GM18907 (cell line): ENCODE measurements around the gene TMEM116.
"Not testable (repeated sequence)": the region's sequence is repeated elsewhere in the genome, so short reads cannot be mapped to it uniquely, and the experiment has no call there.

Experiments used
- ATAC-seq: cut with Tn5 transposase; IDR thresholded peaks from one replicate; pipeline ENCODE4 v1.9.1; 2021; ENCODE audit warnings: mild to moderate bottlenecking, moderate library complexity; ENCODE audit not compliant: unreplicated experiment

TMEM116 gene

DNA sequence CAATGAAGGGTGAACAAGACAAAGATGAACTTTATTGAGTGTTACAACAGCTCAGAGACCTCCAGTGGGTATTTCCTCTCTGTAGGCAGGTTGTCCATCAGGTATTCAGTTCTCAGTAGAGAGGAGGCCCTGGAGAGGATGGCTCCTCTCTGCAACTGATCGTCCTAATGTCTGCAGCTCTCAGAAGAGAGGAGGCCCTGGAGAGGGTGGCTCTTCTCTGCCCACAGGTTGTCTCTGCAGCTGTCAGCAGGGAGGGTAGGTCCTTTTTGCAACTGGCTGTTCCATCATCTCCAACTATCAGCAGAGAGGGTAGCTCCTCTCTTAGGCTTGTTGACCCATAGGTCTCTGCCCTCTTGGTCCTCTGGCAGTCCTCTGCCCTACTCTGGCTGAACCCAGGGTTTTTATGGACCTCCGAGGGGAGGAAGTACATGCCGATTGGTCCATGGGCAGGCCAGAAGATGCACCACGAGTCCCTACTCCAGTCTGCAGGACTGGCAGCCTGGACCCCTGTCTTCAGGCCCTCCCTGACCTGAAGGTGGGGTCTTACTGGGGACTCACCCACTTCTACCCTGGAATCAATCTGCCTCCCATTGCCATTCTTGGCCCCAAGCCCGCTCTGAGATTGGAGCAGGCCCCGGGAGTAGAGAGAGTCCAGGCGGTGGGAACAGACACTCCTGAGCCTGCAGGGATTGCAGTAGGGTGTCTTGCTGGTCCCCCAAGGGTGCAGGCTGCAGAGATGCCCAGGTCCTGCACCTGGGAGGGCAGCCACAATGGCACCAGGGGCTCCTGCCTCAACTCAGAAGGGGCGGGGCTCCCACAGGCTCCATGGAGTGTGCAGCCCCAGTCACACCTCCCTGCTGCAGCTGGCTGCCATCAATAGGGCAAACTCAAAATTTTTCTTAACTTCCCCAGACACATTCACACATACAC is 2.3 kb downstream of the TMEM116 start:
- no peak for ATAC-seq

DNA sequence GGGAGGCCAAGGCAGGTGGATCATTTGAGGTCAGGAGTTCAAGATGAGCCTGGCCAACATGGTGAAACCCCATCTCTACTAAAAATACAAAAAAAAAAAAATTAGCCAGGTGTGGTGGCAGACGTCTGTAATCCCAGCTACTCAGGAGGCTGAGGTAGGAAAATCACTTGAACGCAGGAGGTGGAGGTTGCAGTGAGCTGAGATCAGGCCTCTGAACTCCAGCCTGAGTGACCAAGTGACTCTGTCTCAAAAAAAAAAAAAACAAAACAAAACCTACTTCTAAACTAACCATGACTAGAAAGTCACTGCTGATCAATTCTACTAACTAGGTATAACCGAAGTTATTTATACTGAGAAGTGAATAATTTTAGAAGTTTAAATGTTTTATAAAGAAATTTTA is 3.4 kb downstream of the TMEM116 start:
- not testable (repeated sequence) for ATAC-seq

DNA sequence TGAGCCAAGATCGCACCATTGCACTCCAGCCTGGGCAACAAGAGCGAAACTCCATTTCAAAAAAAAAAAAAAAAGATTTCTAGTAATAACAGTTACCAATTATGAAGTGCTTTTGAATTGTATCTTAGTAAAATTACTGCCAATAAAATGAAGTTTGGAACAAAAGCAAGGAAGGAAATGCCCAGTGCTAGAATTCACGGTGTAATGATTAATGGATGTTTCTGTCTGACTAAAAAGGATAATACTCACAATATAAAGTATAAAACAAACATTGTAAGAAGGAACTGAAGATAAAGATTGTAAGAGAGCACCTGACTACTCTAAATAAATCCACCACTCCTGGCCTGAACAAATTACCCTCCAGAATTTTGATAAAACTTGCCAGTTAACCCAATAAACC is 4.0 kb downstream of the TMEM116 start:
- no peak for ATAC-seq

DNA sequence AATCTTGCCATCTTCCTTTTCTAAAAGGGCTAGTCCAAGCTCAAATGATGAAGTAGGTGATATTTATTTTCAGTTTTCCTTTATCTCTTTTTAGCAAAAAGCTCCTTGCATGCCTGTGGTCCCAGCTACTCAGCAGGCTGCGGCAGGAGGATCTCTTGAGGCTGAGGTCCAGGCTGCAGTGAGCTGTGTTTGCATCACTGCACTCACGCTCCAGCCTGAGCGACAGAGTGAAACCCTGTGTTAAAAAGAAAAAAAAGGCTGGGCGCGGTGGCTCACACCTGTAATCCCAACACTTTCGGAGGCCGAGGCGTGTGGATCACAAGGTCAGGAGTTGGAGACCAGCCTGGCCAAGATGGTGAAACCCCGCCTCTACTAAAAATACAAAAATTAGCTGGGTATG is 5.0 kb downstream of the TMEM116 start:
- ATAC-seq: no peak

DNA sequence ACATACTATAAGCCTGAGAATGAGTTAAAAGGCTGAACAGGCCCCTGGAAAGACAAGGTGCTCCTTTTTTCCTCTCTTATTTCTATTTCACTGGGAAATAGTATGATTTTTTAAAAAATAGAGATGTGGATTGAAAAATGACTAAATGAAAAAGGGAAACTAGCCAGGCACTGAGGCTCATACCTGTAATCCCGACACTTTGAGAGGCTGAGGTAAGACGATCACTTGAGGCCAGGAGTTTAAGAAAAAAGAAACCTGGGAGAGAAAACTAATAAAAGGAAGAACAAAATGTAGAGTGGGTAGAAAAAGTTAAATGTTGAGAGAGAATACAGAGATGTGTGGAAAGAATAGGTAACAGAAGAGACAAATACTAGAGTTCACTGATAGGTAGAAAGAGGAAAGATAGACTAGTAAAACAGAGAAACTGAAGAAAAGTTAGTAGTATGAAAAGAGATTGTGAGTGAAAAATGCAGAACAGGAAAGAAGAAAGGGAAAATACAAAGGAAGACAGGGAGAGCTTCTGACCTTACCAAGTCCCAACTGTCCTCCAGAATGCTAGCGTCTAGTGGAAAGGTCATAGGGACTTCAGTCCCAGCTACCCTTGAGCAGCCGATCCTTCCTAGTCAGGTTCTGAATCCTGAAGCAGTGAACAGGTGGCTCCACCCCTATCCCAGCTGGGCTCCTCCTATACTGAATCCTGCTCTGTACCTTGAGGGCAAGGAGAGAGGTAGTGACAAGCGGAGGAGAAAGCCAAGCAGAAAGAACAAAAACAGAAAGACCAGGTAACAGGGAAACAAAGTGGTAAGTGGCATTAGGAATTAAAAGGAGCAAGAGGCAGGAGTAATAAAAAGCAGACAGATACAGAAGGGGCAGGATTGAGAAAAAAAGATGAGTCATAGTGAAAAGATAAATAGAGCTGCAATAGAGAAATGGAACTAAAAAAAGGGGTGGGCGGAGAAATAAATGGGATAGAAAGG is 7.3 kb downstream of the TMEM116 start:
- no peak for ATAC-seq

DNA sequence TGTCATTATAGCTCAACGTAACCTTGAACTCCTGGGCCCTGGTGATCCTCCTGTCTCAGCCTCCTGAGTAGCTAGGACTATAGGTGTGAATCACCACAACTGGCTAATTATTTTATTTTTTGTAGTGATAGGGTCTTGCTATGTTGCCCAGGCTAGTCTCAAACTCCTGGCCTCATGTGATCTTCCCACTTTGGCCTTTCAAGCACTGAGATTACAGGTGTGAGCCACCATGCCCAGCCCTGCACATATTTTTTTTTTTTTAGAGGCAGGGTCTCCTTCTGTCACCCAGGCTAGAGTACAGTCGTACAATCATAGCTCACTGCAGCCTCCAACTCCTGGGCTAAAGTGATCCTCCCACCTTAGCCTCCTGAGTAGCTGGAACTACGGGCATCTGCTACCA is 8.9 kb downstream of the TMEM116 start:
- ATAC-seq: no peak

DNA sequence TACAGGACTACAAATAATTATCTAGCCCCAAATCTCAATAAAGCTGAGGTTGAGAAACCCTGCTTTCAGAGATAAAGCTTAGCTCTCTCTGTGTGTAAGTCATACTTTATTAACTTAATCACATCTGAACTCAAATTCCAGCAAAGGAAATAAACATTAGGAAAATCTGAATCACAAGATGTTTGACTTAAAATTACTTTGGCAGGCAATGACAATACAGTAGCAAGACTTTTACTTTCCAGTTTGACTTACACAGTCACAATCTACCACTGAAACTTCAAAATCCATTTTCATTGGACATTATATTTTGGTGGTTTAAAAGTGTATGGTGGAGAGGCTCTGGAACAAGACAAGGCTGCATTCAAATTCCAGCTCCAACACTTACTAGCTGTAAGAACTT is 11.4 kb downstream of the TMEM116 start:
- ATAC-seq: no peak

DNA sequence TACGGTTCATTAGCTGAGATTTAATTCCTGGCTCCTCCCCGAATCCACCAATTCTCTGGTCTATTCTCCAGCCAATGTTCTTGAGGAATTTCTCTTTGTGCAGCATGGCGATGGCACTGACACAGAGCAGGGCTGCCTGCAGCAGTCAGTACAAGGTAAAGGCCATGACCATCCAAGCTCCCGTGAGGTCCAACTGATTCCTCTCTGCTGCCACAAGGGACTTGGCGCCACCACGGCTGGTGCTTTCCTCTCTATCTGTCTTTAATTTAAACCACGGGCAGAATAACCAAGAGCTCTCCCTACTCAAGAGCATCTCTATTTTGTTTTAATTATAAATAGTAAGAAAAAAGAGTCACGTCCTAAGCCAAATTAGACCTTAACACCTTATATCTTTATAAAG is 12.1 kb downstream of the TMEM116 start:
- ATAC-seq: no peak

DNA sequence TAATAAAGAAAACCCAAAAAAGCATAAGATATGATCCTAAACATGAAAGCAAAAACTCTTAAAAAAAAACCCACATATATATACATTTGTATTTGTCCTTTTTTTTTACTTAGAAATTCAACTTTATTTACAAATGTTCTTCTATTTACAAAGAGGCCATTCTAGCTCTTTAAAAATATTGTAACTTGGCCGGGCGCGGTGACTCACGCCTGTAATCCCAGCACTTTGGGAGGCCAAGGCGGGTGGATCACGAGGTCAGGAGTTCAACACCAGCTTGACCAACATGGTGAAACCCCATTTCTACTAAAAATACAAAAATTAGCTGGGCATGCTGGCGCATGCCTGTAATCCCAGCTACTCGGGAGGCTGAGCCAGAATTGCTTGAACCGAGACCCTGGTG is 13.8 kb downstream of the TMEM116 start:
- ATAC-seq: not testable (repeated sequence)

DNA sequence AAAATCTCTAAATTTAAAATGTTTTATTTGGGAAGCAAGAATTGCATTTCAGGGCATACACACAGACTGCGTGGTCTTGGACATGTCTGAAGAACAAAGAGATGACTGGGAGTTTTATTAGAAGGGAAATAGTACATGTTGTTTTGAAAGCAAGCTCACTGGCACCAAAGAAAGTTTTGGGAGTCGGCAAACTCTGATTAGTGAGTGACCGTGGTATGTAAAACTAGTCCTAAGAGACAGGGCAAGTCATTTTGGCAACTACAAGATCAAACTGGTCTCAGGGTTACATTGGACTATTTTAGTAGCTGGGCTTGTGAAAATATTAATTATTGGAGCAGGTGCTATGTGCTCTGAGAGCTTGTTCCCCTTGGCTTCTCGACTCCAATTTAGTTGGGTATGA is 14.9 kb downstream of the TMEM116 start:
- ATAC-seq: no peak

DNA sequence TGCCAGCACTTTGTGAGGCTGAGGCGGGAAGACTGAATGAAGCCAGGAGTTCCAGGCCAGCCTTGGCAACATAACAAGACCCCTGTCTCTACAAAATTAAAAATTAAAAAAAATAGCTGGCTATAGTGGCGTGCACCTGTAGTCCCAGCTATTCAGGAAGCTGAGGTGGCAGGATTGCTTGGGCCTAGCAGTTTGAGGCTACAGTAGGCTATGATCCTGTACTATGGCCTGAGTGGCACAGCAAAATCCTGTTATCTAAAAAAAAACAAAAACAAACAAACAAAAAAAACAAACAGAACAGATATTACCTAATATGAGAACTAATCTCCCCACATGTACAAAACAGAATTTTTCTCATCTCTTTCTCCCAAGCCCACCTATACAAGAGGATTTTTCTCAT is 15.7 kb downstream of the TMEM116 start:
- ATAC-seq: no peak

DNA sequence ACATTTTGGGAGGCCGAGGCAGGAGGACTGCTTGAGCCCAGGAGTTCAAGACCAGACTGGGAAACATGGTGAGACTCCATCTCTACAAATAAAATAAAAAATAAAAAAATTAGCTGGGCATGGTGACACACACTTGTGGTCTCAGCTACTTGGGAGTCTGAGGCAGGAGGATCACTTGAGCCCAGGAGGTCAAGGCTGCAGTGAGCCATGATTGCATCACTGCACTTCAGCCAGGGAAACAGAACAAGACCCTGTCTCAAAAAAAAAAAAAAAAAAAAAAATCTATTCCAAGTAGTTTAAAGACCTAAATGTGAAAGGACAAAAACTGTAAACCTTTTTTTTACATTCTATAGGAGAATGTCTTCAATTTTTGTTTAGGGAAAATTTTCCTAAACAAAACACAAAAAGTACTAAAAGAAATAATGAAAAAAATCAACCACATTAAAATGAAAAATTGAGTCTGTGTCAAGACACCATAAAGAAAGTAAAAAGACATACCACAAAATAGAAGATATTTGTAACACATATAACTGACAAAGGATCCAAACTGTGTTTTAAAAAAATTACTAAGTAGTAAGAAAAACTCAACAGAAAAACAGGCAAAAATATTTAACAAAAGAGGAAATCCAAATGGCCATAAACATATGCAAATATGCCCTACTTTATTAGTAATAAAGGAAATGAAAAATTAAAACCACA is 17.0 kb downstream of the TMEM116 start:
- ATAC-seq: no peak

DNA sequence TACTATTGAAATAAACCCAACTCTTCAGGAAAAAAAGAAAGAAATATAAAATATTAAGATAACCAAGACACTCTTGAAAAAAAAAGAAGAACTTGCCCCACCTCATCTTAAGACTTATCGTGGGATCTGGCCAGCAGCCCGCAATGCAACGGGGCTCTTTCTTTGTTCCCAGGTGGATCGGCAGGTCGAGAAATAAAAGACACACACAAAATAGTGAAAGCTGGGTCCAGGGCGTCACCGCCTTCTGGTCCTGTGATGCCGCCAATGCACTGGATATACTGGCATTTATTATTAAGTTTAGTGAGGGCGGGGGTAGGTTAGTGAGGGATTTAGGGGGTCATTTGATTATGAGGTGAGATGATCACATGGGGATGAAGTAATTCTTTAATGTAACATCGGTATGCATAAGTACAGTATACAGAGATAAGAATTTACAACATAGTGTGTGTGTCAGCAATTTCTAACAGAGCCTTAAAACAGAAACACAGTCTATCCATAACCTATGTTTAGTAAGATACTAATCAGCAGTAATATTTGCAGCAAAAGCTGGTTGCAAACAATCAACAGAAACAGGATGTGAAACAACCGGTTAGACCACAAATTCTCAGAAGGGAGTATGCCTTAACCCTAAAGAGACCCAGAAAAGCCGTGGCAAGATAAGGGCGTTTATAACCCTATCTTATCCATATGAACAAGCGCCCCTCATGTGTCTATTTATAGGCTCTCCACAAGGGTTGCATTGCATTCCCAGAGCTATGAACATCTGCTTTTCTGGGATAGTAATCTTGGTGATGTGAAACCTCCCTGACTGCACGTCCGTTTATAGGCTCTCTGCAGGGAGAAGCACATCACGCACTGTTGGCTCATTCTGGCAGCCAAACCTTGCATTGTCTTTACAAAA is 18.5 kb downstream of the TMEM116 start:
- ATAC-seq: not testable (repeated sequence)

DNA sequence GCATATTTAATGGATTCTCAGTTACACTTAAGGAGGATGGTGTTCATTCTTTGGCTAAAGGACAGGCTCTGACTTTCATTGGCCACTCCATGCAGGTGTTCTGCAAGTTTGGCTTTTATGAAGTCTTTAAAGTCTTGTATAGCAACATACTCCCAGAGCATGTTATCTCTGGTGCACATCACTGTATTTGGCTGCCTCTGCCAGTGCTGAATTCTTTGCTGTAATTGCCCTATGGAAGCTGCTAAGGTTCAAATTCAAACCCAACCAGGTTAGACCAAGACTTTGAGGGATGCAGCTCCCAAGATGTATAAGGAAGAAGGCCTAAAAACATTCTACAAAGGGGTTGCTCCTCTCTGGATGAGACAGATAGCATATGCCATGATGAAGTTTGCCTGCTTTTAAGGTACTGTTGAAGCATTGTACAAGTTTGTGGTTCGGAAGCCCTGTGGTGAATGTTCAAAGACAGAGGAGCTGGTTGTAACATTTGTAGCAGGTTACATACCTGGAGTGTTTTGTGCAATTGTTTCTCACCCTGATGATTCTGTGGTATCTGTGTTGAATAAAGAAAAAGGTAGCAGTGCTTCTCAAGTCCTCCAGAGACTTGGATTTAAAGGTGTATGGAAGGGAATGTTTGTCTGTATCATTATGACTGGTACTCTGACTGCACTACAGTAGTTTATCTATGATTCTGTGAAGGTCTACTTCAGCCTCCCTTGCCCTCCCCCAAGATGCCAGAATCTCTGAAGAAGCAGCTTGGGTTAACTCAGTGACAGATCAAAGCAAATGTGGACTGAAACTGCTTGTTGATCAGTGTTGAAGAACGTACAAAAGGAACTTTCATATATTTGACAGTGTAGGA is 19.4 kb downstream of the TMEM116 start:
- ATAC-seq: peak; percentile 54

DNA sequence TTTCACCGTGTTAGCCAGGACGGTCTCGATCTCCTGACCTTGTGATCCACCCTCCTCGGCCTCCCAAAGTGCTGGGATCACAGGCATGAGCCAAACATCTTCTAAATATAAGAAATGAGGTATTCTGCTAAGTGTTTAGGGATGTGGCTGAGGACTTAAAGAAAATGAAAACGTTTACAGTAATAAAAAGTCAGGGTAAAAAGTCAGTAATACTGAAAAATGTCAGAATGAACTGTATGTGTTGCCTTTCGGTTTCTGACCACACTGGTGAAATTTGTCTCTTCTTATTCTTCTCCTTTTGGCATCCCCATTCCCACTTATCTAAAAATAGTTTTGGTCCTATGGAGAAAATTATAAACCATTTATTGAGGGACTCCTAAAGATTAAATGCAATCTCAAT is 20.5 kb downstream of the TMEM116 start:
- ATAC-seq: no peak

DNA sequence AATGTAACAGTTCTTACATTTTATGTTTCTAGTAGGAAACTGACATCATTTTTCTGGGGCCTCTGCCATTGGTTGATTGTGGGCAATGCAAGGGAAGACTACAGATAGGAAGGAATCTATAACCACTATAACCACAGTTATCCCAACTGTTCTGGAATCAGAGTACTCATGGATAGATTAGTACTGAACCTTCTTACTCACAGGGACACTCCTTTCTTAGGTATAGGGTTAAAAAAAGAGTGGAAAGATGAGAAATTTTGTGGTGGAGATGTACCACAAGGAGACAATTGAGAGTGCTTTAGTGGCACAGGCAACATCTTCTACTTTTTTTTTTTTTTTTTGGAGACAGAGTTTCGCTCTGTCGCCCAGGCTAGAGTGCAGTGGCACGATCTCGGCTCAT is 21.0 kb downstream of the TMEM116 start:
- ATAC-seq: no peak

DNA sequence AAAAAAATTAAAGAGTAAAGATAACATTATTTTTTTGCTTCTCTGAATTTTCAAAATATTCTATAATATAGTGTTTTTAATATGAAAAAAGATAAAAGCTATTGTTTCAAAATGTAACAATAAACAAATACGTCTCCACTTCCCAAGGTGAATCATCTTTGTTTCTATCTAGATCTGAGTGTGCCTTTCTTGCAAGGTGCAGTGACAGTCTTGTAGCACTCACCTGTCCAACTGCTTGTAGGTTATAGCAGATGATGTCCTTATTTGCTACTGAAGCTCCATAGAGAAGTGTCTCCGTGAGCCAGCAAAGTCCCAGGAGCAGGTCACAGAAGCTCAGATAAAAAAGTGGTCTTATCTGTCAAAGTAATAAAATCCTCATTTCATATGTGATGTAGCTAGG is 21.4 kb downstream of the TMEM116 start:
- ATAC-seq: no peak

DNA sequence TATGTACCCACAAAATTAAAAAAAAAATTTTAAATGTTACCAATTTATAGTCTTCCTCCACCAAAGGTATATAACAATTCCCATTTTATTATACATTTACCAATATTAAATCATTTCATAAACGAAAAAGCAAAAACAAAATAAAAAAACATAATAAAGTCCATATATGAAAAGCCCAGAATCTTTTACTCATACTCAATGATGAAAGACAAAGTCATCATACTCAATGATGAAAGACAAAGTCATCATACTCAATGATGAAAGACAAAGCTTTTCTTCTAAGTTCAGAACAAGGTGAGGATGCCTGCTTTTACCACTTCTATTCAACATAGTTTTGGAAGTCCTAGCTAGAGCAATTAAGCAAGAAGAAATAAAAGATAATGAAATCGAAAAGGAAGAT is 28.1 kb downstream of the TMEM116 start:
- no peak for ATAC-seq

DNA sequence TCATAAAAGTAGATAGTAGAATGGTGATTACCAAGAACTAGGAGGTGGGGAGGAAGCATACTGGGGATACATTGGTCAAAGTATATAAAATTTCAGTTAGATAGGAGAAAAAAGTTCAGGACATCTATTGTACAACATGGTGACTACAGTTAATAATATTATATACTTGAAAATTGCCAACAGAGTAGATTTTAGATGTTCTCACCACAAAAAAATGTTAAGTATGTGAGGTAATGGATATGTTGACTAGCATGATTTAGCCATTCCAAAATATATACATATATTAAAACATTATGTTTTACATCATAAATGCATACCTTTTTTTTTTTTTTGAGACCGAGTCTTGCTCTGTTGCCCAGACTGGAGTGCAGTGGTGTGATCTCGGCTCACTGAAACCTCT is 31.0 kb downstream of the TMEM116 start:
- ATAC-seq: no peak
